HTR-8/SVneo (cell line): ENCODE data around the gene MRTFB.

Experiments used
- DNase-seq: peaks from one replicate; pipeline ENCODE4 v3.0.0; 2011; ENCODE audit warnings: low spot score, mixed read lengths; ENCODE audit not compliant: insufficient read length
- FAIRE-seq: peaks from 2 replicates; lab custom pipeline; 2011; peaks lifted over from hg19 to GRCh38; lab: Jason Lieb, UNC

The MRTFB gene

GRCh38 chr16:14125000-14125681 lies 54.0 kb downstream of the MRTFB start:
- FAIRE-seq = no peak
- no peak for DNase-seq

DNA sequence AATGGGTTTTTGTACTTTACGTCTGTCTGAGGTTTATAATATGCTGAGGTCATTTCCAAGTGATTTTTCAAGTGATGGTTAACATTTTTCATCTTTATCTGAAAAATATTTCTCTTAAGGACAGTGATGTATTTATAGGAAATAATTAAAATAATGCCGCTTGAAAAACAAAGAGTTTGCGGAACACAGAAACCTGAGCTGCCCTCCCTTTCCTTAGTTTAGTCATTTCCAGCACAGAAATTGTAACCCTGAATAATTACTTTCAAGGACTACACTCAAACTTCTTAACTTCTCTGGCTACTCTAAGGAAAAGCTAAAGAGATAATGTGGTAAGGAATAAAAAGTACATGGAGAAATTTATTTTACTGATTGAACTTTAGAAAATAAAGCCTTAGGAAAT lies 54.6 kb downstream of the MRTFB start:
- DNase-seq = no peak
- no peak for FAIRE-seq

- FAIRE-seq (no peak), DNase-seq (no peak)
These were observed 57.0 kb downstream of the MRTFB start for GRCh38 chr16:14128097-14128496.

GRCh38 chr16:14129502-14129901 lies 58.4 kb downstream of the MRTFB start:
- FAIRE-seq = no peak
- DNase-seq = no peak

DNA sequence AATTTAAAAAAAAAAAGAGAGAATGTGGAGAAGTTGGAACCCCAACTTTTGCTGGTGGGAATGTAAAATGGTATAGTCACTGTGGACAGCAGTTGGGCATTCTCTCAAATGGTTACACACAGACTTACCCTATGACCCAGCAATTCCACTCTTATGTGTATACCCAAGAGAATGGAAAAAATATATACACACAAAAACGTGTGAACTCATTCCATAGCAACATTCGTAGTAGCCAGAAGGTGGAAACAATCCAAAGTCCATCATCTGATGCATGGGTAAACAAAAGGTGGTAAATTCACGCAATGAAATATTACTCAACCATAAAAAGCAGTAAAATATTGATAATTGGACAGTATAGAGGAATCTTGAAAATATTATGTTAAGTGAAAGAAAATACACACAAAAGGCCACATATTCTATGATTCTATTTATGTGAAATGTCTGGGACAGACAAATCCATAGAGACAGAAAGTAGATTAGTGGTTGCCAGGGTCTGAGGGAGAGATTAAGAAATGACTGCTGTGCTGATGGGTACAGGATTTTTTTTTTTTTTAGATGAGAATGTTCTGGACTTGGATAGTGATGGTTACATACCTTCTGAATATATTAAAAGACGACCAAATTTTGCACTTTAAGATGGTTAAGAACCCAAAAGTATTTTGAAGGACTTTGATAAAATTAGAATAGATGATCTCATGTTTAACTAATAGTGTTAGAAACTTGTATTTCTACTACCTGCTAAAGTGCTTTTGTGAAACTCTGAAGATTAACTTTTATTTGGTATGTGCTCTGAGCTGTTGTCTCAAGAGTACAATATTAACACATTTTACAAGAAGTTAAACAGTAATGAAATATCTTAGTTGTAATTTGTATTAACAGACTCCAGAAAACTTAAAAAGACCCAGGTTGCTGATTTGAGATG lies 60.9 kb downstream of the MRTFB start:
- DNase-seq = no peak

GRCh38 chr16:14132696-14133048 lies 61.6 kb downstream of the MRTFB start:
- FAIRE-seq = no peak
- no peak for DNase-seq

More for the DNA sequence above, 60.9 kb downstream of the MRTFB start:
- no peak for FAIRE-seq

GRCh38 chr16:14133907-14134306 lies 62.8 kb downstream of the MRTFB start:
- DNase-seq (no peak), FAIRE-seq (no peak)

- no peak for FAIRE-seq
- DNase-seq = no peak
These were observed 64.6 kb downstream of the MRTFB start for GRCh38 chr16:14135704-14136103.

DNA sequence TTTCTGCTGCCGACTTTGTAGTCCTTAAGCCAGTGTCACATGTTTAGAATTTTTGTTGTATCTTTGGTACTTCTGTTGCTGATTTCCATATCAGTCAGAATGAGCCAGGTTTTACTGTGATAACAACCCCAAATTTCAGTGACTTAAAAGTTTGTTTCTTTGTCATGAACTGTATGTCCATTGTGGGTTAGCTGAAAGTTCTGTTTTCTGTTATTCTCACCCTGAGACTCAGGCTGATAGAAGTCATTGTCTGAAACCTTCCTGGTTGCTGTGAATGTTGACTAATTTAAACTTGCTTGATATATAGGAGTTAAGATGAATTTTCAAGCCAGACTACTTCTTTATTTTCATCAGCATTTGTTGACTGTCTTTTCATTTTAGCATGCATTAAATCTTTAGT lies 68.8 kb downstream of the MRTFB start:
- DNase-seq = no peak
- FAIRE-seq = no peak

DNA sequence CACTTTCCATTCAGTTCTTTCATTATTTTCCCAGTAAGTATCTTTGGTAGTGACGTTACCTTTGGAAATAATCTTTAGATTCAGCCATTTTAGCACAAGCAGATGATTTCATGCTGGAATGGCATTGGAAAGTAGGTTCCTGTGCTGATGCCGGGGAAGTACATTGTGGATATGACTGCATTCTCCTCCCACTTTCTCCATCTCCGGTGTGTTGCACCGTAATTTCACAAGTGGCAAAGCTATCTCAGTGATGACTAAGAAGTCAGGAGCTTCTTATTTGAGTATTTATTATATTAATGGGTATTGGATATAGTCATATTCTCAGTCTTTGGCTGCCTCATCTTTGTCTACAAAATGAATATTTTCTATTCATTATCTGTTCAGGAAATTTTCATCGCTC lies 69.8 kb downstream of the MRTFB start:
- DNase-seq (no peak), FAIRE-seq (no peak)

DNA sequence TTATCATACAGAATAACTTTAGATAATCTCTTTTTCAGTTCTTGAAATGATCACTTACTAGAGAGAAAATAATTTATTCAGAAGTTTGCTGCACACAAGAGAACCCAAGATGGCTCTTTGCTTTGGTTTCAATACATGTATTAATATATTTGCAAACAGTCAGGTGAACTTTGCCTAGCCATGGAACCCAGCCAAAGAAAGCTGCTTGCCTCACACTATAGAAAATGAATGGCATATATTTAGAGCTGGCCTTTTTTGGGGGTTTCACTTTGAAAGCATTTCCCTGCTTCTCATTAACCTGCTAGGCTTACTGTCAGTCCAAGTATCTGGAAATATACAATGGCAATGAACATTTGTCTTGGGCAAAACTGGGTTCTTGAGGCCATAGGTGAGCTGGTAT lies 75.3 kb downstream of the MRTFB start:
- DNase-seq = no peak
- FAIRE-seq = no peak

GRCh38 chr16:14148016-14148415 lies 76.9 kb downstream of the MRTFB start:
- DNase-seq (no peak), FAIRE-seq (no peak)

DNA sequence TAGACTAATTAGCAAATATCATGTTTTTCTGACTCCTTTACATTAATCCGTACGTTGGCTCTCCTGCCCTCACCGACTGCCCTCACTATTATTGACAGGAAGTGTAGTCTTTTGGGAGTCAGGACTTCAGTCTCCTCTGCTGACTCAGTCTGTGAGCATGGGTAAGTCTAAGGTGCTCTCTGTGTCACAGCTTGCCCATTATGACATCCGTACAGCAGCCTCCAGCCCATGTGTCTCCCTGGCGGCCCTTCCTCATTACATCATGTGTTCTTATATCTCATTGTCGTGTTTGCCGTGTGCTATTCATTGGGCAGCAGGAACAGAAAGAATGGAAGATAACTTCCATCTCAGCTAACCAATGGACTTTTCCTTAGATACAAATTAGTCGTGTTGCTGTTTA lies 77.5 kb downstream of the MRTFB start:
- FAIRE-seq (peak; percentile 42), DNase-seq (no peak)

GRCh38 chr16:14150796-14151195 lies 79.7 kb downstream of the MRTFB start:
- DNase-seq (no peak), FAIRE-seq (no peak)

- DNase-seq = no peak
- no peak for FAIRE-seq
These were observed 80.3 kb downstream of the MRTFB start for GRCh38 chr16:14151256-14152030.

DNA sequence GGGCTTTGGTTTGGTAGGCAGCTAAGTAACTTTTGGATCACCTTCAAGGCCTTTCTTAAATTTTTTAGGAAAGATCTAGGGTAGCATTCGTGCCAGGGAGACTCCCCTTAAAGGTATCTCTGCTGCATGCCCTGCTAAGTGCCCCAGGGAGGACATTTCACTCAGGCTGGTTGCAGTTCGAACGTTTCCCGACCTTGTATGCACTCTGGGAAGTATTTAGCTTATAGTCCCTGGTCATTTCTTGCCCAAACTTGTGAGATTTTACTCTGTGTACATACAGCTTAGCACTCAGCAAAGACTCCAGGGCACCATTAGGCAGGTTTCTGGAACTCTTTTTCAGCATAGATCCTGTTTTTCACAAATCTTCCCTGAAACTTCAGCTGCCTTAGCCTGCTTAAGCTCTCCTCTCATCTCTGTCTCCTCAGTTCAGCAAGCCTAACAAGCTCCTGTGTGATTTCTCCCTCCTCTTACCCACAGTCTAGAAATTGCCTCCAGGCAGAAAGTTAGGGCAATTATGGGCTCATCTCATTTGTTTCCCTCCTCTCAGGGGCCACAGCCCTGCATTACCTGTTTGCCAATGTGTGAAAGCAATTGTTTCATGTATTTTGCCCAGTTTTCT lies 84.6 kb downstream of the MRTFB start:
- FAIRE-seq (no peak), DNase-seq (no peak)

DNA sequence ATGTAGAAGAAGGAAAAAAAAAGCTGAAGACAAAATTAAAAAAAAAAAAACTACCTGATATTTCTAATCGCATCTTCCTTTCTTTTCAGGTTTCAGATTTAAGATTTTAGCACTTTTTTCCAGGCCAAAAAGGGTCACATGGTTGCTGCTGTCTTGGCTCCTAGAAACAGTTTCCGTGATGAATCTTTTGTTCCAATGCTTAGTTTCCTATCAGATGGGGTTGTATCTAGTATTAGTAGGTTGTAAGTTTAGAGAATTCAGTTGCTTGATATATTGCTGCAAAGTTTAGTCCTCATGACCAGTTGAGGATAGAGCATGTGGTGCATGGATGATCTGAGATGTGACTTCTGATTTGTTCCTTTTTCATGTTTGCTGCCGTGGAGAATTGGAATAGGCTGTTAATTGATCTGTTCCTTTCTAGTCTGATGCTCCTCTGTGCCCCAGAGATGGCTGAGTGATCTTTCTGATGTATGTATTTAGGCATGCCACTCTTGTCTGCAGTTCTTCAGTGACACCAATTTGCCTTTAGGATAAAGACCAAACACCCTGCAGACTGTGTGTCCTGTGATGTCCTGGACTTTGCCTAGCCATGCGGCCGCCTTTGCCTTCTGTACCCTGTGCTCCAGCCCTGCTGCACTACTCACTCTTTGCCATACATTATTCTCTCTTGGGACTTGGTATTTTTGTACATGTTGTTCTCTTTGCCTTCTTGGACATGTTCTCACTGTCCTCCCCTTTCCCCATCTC lies 94.0 kb downstream of the MRTFB start:
- FAIRE-seq (peak; percentile 23), DNase-seq (no peak)

GRCh38 chr16:14168146-14168545 lies 97.0 kb downstream of the MRTFB start:
- FAIRE-seq (no peak), DNase-seq (no peak)

DNA sequence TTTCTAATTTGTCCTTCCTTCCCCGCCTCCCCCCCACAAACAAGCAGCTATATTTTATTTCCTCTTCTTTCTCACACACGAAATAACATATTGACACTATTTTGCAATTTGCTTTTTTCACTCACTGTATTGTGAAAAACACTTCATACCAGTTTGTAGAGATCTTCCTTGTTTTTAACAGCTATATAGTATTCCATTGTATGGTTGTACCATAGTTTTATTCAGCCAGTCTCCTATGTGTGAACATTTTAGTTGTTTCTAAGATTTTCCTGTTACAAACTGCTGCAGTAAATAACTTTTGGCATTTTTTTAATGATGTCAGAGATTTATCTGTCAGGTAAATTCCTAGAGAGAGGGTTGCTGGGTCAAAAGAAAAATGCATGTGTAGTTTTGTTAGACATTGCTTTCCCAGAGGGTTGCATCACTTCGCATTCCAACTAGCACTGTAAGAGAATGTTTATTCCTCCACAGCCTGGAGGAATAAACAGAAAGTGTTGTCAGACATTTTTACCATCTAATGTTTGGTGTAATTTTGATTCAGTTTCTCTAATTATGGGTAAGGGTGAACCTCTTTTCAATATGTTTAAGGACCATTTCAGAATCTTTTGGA lies 101.2 kb downstream of the MRTFB start:
- FAIRE-seq (no peak), DNase-seq (peak; percentile 18)
